ENCODE results near the gene RNASET2. TPM values are rescaled to one million over a fixed set of nuclear protein-coding genes. Genes with fewer than 3 reads are reported as not detected.
A peak's percentile ranks its signal among the peaks of the same experiment; 100 is the strongest.

RNASET2 gene, protein sequence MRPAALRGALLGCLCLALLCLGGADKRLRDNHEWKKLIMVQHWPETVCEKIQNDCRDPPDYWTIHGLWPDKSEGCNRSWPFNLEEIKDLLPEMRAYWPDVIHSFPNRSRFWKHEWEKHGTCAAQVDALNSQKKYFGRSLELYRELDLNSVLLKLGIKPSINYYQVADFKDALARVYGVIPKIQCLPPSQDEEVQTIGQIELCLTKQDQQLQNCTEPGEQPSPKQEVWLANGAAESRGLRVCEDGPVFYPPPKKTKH
- 16.6 and 21.7 TPM in 2 replicates for total RNA-seq

DNA sequence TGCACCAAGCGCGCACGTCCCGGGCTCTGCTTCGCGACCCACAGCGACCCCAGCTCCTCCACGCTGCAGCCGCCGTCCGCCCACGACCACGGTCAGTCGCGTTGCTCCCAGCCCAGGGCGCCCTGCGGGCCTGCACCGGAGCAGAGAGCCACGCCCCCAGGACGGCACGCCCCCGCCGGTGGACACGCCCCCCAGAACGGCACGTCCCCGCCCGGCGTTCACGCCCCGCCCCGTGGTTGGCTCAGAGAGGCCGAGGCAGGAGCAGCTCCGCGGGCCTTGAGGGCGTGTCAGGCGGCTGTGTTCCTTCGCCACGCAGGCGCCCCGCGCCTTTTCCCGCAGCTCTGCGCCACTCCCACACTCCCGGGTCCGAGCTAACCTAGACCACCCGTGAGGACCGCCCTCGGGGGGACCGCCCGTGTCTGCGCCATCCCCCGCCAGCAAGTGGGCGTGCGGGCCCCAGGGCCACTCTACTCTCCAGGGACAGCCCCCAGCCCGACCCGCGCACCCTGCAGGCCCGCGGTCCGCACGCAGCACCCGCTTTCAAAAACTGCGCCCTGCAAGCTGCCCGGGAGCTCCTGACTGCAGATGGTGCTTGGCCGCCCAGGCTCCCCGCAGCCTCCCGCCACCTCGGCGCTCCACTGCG, at the start of gene RNASET2:
TSS of gene RNASET2 (minus strand) at position 107 of the 643 bp plus-strand sequence. CDS start 368 bp downstream, outside the sequence.

DNA sequence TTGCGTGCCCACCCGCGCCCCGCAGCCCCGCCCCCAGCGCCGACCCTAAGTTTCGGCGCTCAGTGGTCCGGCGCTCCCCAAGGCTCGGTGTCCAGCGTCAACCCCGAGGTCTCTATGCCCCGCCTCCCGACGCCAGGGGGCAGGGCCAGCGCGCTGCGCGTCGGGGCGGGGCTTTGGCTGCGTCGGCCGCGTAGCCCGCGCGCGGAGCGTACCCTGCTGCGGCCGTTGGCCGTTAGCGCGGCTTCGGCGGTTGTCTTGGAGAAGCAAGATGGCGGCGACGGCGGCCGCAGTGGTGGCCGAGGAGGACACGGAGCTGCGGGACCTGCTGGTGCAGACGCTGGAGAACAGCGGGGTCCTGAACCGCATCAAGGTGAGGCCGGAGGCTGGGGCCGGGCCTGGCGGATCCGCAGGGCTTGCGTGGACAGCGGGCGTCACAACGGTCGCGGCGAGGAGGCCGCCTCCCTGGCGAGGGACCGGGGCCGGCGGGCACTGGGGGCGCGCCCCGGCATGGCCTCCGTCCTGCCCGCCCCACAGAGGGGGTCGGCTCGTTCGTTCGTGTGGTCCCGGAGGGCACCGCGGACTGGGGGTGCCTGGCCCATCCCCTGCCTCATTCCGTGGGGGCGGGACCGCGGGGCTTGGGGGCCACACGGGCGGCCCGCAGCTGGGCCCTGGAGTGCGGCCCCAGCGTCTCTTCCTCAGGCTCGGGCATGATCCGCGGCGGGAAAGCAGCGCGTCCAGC, 43.0 kb upstream of the RNASET2 start, which contains the start of gene CEP43:
TSS of gene CEP43 (plus strand) at position 253 of the 739 bp plus-strand sequence. CDS start at position 269, 16 bp downstream.

Small RNA genes lying within 50 kb of the gene (small RNA-seq; reads per million reads assigned to genes)
- 0.88 reads per million, percentile 14 among the genes with 10 or more reads in this experiment for gene MIR3939

Other genes starting within 250 kb of the RNASET2 start
- 12.6 and 13.3 TPM in 2 replicates for gene CEP43, start 42.8 kb upstream of the RNASET2 start, total RNA-seq
- gene CCR6, start 166.5 kb upstream of the RNASET2 start, total RNA-seq: not detected in 2 replicates
- not detected in 2 replicates for gene GPR31, start 201.4 kb upstream of the RNASET2 start, total RNA-seq